ENCODE measurements around the gene JOSD1. TPM values are rescaled to one million over a fixed set of nuclear protein-coding genes. Genes with fewer than 3 reads are reported as not detected.

The JOSD1 gene
- total and polyA plus RNA-seq, 10 of the 15 experiments (the other 5 are each of a cell fraction or from before 2014, with no cell fraction given) = 6.2 to 54.6 (median 40.5) TPM

GRCh38 chr22:38638216-38638615 lies 62.5 kb downstream of the JOSD1 start:
- Histone ChIP-seq H3K9me3 (replicated peaks; ENCODE audit: control insufficient read depth, insufficient read depth, low read length) (no peaks in the 10 kb centered on the region), H2AFZ (ENCODE audit: control insufficient read depth, low read depth, low read length) (no peak overlapping the region), H3K27me3 (replicated peaks in 1 of 2; ENCODE audit: control insufficient read depth in 2 of 2, insufficient read depth in 2 of 2, low read length in 1 of 2) (peaks cover 0 to 3% of the 10 kb centered on the region in 2 experiments; a peak in 2 of 4 replicates), H3K4me2 (ENCODE audit: control insufficient read depth, insufficient read depth) (no peak overlapping the region), H3K4me1 (ENCODE audit: control insufficient read depth, insufficient read depth, low read length) (no peaks in the 10 kb centered on the region), H3K36me3 (ENCODE audit: control insufficient read depth in 2 of 2, insufficient read depth in 2 of 2, low read length in 1 of 2) (no peaks in the 10 kb centered on the region), H3K4me3 (no peak overlapping the region), H4K20me1 (ENCODE audit: control insufficient read depth, insufficient read depth) (no peaks in the 10 kb centered on the region), H3K9ac (ENCODE audit: control insufficient read depth, insufficient read depth, low read length) (no peak overlapping the region), H3K27ac (ENCODE audit: control insufficient read depth, insufficient read depth) (no peak overlapping the region), H3K79me2 (ENCODE audit: control insufficient read depth, insufficient read depth, low read length) (no peaks in the 10 kb centered on the region)
- POLR2A ChIA-PET = interaction anchor here (0.6 kb wide), 1 partner anchor 66 kb away, joined by 6 read pairs; no protein-coding TSS in a partner anchor
- in situ Hi-C loops (cut with MboI) (no loop called here), intact Hi-C loops (cut with micrococcal nuclease; ENCODE audit: unreplicated experiment) (no loop called here)
- 94% methylated on average over 2 of the region's 2 CpGs for WGBS (ENCODE audit: insufficient coverage, insufficient replicate concordance, low lambda C conversion rate, missing lambda C conversion rate)
- no peak for DNase-seq (ENCODE audit: low read depth, low spot score)
- no peak for ATAC-seq
- SMC1A ChIA-PET (ENCODE audit: uncharacterized antibody, unreplicated experiment) = no interaction called here
- RAD21 ChIA-PET (ENCODE audit: unreplicated experiment) = no interaction called here
- no TSS peak for BruUV-seq (replicated peaks)
- TF ChIP-seq HCFC1 (IDR thresholded peaks at IDR 0.05; ENCODE audit: low read length) (no peak), HDAC6 (IDR thresholded peaks at IDR 0.05; ENCODE audit: unreplicated experiment) (no peak), ZBED1 (IDR thresholded peaks at IDR 0.05; ENCODE audit: borderline replicate concordance) (no peak), ATF3 (IDR thresholded peaks at IDR 0.05; ENCODE audit: borderline replicate concordance, extremely low read depth, low read depth, low read length) (no peak), IRF4 (IDR thresholded peaks at IDR 0.05; ENCODE audit: low read depth, low read length) (no peak), BRCA1 (IDR thresholded peaks at IDR 0.05; ENCODE audit: low read depth, low read length) (no peak), CEBPB (IDR thresholded peaks at IDR 0.05; ENCODE audit: borderline replicate concordance in 1 of 2, low read depth in 2 of 2, low read length in 2 of 2) (no peak), FOXK2 (IDR thresholded peaks at IDR 0.05) (no peak), NKRF (conservative IDR thresholded peaks at IDR 0.05) (no peak), ZNF207 (IDR thresholded peaks at IDR 0.05; ENCODE audit: borderline replicate concordance) (no peak), USF2 (IDR thresholded peaks at IDR 0.05; ENCODE audit: borderline replicate concordance, low read depth, low read length) (no peak), SMARCA5 (IDR thresholded peaks at IDR 0.05) (no peak)
- FAIRE-seq = no peak
- CTCF ChIA-PET = no interaction called here

Small RNA genes lying within 50 kb of the gene (small RNA-seq; reads per million reads assigned to genes)
- not detected for gene AL021707.8

Other genes starting within 250 kb of the JOSD1 start
Only the 7 nearest of the 12 such genes appear.
- gene DMC1, start 130.8 kb downstream of the JOSD1 start, total RNA-seq (2014; rRNA removed) = 1.0 and 10.8 TPM in 2 replicates
- 6.0 and 6.7 TPM in 2 replicates for gene DMC1, start 130.8 kb downstream of the JOSD1 start, total RNA-seq (2014; rRNA removed; fragmentation: Illumina TruSeq; extraction: Trizol)
- 2.2 and 2.7 TPM in 2 replicates for gene DMC1, start 130.8 kb downstream of the JOSD1 start, total RNA-seq (2021)
- gene DMC1, start 130.8 kb downstream of the JOSD1 start, polyA plus RNA-seq (2011; rRNA removed) = 5.9 and 10.5 TPM in 2 replicates
- 2.4 and 5.5 TPM in 2 replicates for gene DMC1, start 130.8 kb downstream of the JOSD1 start, polyA plus RNA-seq (2014; fragmentation: Illumina TruSeq; extraction: Trizol)
- gene DMC1, start 130.8 kb downstream of the JOSD1 start, polyA plus RNA-seq (2014; fragmentation: Nextera tagmentation; extraction: Ambion mirVana) = 1 to 10 TPM; 1.5 to 3.5 TPM
- 19.0 and 21.0 TPM in 2 replicates for gene DMC1, start 130.8 kb downstream of the JOSD1 start, polyA plus RNA-seq (2014; rRNA removed)
- 1 to 10 TPM; 3.8 to 5.3 TPM for gene DMC1, start 130.8 kb downstream of the JOSD1 start, polyA plus RNA-seq (2016; fragmentation: Nextera tagmentation; extraction: Ambion mirVana)
- under 0.01 and 0.11 TPM in 2 replicates for gene FAM227A, start 44.6 kb downstream of the JOSD1 start, total RNA-seq (2014; rRNA removed)
- 0.14 and 0.18 TPM in 2 replicates for gene FAM227A, start 44.6 kb downstream of the JOSD1 start, total RNA-seq (2014; rRNA removed; fragmentation: Illumina TruSeq; extraction: Trizol)
- 0.33 and 0.53 TPM in 2 replicates for gene FAM227A, start 44.6 kb downstream of the JOSD1 start, total RNA-seq (2021)
- 0.22 and 0.45 TPM in 2 replicates for gene FAM227A, start 44.6 kb downstream of the JOSD1 start, polyA plus RNA-seq (2011; rRNA removed)
- 0.06 and 0.28 TPM in 2 replicates for gene FAM227A, start 44.6 kb downstream of the JOSD1 start, polyA plus RNA-seq (2014; fragmentation: Illumina TruSeq; extraction: Trizol)
- gene FAM227A, start 44.6 kb downstream of the JOSD1 start, polyA plus RNA-seq (2014; fragmentation: Nextera tagmentation; extraction: Ambion mirVana) = under 1 TPM; 0.02 to 0.11 TPM
- gene FAM227A, start 44.6 kb downstream of the JOSD1 start, polyA plus RNA-seq (2014; rRNA removed) = 0.13 and 0.50 TPM in 2 replicates
- gene FAM227A, start 44.6 kb downstream of the JOSD1 start, polyA plus RNA-seq (2016; fragmentation: Nextera tagmentation; extraction: Ambion mirVana) = under 1 TPM; 0.29 to 0.59 TPM
- gene CBY1, start 44.3 kb downstream of the JOSD1 start, total RNA-seq (2014; rRNA removed) = 7.0 and 7.3 TPM in 2 replicates
- gene CBY1, start 44.3 kb downstream of the JOSD1 start, total RNA-seq (2014; rRNA removed; fragmentation: Illumina TruSeq; extraction: Trizol) = 7.0 and 7.4 TPM in 2 replicates
- gene CBY1, start 44.3 kb downstream of the JOSD1 start, total RNA-seq (2021) = 7.7 and 8.9 TPM in 2 replicates
- gene CBY1, start 44.3 kb downstream of the JOSD1 start, polyA plus RNA-seq (2011; rRNA removed) = 10.5 and 12.7 TPM in 2 replicates
- gene CBY1, start 44.3 kb downstream of the JOSD1 start, polyA plus RNA-seq (2014; fragmentation: Illumina TruSeq; extraction: Trizol) = 13.0 TPM in 2 replicates
- gene CBY1, start 44.3 kb downstream of the JOSD1 start, polyA plus RNA-seq (2014; fragmentation: Nextera tagmentation; extraction: Ambion mirVana) = 10 to 100 TPM; 12.4 to 14.5 TPM
- 9.5 and 11.4 TPM in 2 replicates for gene CBY1, start 44.3 kb downstream of the JOSD1 start, polyA plus RNA-seq (2014; rRNA removed)
- 10 to 100 TPM; 16.8 to 18.6 TPM for gene CBY1, start 44.3 kb downstream of the JOSD1 start, polyA plus RNA-seq (2016; fragmentation: Nextera tagmentation; extraction: Ambion mirVana)
- gene TOMM22, start 19.0 kb downstream of the JOSD1 start, total RNA-seq (2014; rRNA removed) = 97.3 and 107 TPM in 2 replicates
- gene TOMM22, start 19.0 kb downstream of the JOSD1 start, total RNA-seq (2014; rRNA removed; fragmentation: Illumina TruSeq; extraction: Trizol) = 87.8 and 92.6 TPM in 2 replicates
- gene TOMM22, start 19.0 kb downstream of the JOSD1 start, total RNA-seq (2021) = 133 and 134 TPM in 2 replicates
- gene TOMM22, start 19.0 kb downstream of the JOSD1 start, polyA plus RNA-seq (2011; rRNA removed) = 71.8 and 89.6 TPM in 2 replicates
- gene TOMM22, start 19.0 kb downstream of the JOSD1 start, polyA plus RNA-seq (2014; fragmentation: Illumina TruSeq; extraction: Trizol) = 116 and 131 TPM in 2 replicates
- 10 to 100 TPM; 37.6 to 62.2 TPM for gene TOMM22, start 19.0 kb downstream of the JOSD1 start, polyA plus RNA-seq (2014; fragmentation: Nextera tagmentation; extraction: Ambion mirVana)
- gene TOMM22, start 19.0 kb downstream of the JOSD1 start, polyA plus RNA-seq (2014; rRNA removed) = 69.9 and 70.8 TPM in 2 replicates
- gene TOMM22, start 19.0 kb downstream of the JOSD1 start, polyA plus RNA-seq (2016; fragmentation: Nextera tagmentation; extraction: Ambion mirVana) = 100 to 1,000 TPM; 194 to 197 TPM
- 33.8 and 39.1 TPM in 2 replicates for gene GTPBP1, start 5.0 kb upstream of the JOSD1 start, total RNA-seq (2014; rRNA removed)
- 20.6 and 20.8 TPM in 2 replicates for gene GTPBP1, start 5.0 kb upstream of the JOSD1 start, total RNA-seq (2014; rRNA removed; fragmentation: Illumina TruSeq; extraction: Trizol)
- gene GTPBP1, start 5.0 kb upstream of the JOSD1 start, total RNA-seq (2021) = 55.7 and 63.1 TPM in 2 replicates
- 28.0 and 47.0 TPM in 2 replicates for gene GTPBP1, start 5.0 kb upstream of the JOSD1 start, polyA plus RNA-seq (2011; rRNA removed)
- 16.6 and 39.2 TPM in 2 replicates for gene GTPBP1, start 5.0 kb upstream of the JOSD1 start, polyA plus RNA-seq (2014; fragmentation: Illumina TruSeq; extraction: Trizol)
- 1 to 10 TPM in 1 of 2 experiments, under 1 TPM in 1; 0.89 to 1.9 TPM for gene GTPBP1, start 5.0 kb upstream of the JOSD1 start, polyA plus RNA-seq (2014; fragmentation: Nextera tagmentation; extraction: Ambion mirVana)
- gene GTPBP1, start 5.0 kb upstream of the JOSD1 start, polyA plus RNA-seq (2014; rRNA removed) = 46.2 and 57.3 TPM in 2 replicates
- 10 to 100 TPM; 25.7 to 29.3 TPM for gene GTPBP1, start 5.0 kb upstream of the JOSD1 start, polyA plus RNA-seq (2016; fragmentation: Nextera tagmentation; extraction: Ambion mirVana)
- gene SUN2, start 55.1 kb upstream of the JOSD1 start, total RNA-seq (2014; rRNA removed) = 69.8 and 87.5 TPM in 2 replicates
- 30.6 and 33.1 TPM in 2 replicates for gene SUN2, start 55.1 kb upstream of the JOSD1 start, total RNA-seq (2014; rRNA removed; fragmentation: Illumina TruSeq; extraction: Trizol)
- gene SUN2, start 55.1 kb upstream of the JOSD1 start, total RNA-seq (2021) = 93.4 and 107 TPM in 2 replicates
- gene SUN2, start 55.1 kb upstream of the JOSD1 start, polyA plus RNA-seq (2011; rRNA removed) = 18.6 and 38.7 TPM in 2 replicates
- 8.7 and 26.2 TPM in 2 replicates for gene SUN2, start 55.1 kb upstream of the JOSD1 start, polyA plus RNA-seq (2014; fragmentation: Illumina TruSeq; extraction: Trizol)
- under 1 TPM; 0.18 to 0.95 TPM for gene SUN2, start 55.1 kb upstream of the JOSD1 start, polyA plus RNA-seq (2014; fragmentation: Nextera tagmentation; extraction: Ambion mirVana)
- gene SUN2, start 55.1 kb upstream of the JOSD1 start, polyA plus RNA-seq (2014; rRNA removed) = 78.0 and 103 TPM in 2 replicates
- gene SUN2, start 55.1 kb upstream of the JOSD1 start, polyA plus RNA-seq (2016; fragmentation: Nextera tagmentation; extraction: Ambion mirVana) = 10 to 100 TPM; 10.4 to 40.8 TPM
- gene DNAL4, start 93.2 kb upstream of the JOSD1 start, total RNA-seq (2014; rRNA removed) = 6.6 and 7.0 TPM in 2 replicates
- gene DNAL4, start 93.2 kb upstream of the JOSD1 start, total RNA-seq (2014; rRNA removed; fragmentation: Illumina TruSeq; extraction: Trizol) = 4.7 and 5.3 TPM in 2 replicates
- 5.1 and 6.3 TPM in 2 replicates for gene DNAL4, start 93.2 kb upstream of the JOSD1 start, total RNA-seq (2021)
- gene DNAL4, start 93.2 kb upstream of the JOSD1 start, polyA plus RNA-seq (2011; rRNA removed) = 3.9 and 4.5 TPM in 2 replicates
- 3.5 and 8.0 TPM in 2 replicates for gene DNAL4, start 93.2 kb upstream of the JOSD1 start, polyA plus RNA-seq (2014; fragmentation: Illumina TruSeq; extraction: Trizol)
- gene DNAL4, start 93.2 kb upstream of the JOSD1 start, polyA plus RNA-seq (2014; fragmentation: Nextera tagmentation; extraction: Ambion mirVana) = under 1 TPM in 1 of 2 experiments, not detected in 1; 0.35 TPM
- gene DNAL4, start 93.2 kb upstream of the JOSD1 start, polyA plus RNA-seq (2014; rRNA removed) = 8.5 and 8.9 TPM in 2 replicates
- gene DNAL4, start 93.2 kb upstream of the JOSD1 start, polyA plus RNA-seq (2016; fragmentation: Nextera tagmentation; extraction: Ambion mirVana) = 1 to 10 TPM; 6.3 to 7.8 TPM